Measurements from ENCODE around the gene TBPL1. TPM values are rescaled to one million over a fixed set of nuclear protein-coding genes. Genes with fewer than 3 reads are reported as not detected.
A peak's percentile ranks its signal among the peaks of the same experiment; 100 is the strongest.

The TBPL1 gene
- total and polyA plus RNA-seq, 10 of the 15 experiments (the other 5 are each of a cell fraction or from before 2014, with no cell fraction given): 34.6 to 71.2 (median 43.0) TPM

GRCh38 chr6:133961831-133962230 lies 8.8 kb downstream of the TBPL1 start:
- H3K27me3 ChIP-seq (replicated peaks in 1 of 2; ENCODE audit: control insufficient read depth in 2 of 2, insufficient read depth in 2 of 2, low read length in 1 of 2): no peaks in the 10 kb centered on the region
- no peak overlapping the region for H3K27ac ChIP-seq (ENCODE audit: control insufficient read depth, insufficient read depth)
- TF ChIP-seq ELK1 (IDR thresholded peaks at IDR 0.05; ENCODE audit: low read depth, low read length): no peak
- no peak for TF ChIP-seq IKZF2 (IDR thresholded peaks at IDR 0.05)
- TF ChIP-seq TCF7 (IDR thresholded peaks at IDR 0.05; ENCODE audit: borderline replicate concordance): no peak
- no peak for TF ChIP-seq RAD51 (IDR thresholded peaks at IDR 0.05)
- no peak for TF ChIP-seq HDAC2 (IDR thresholded peaks at IDR 0.05)
- H3K36me3 ChIP-seq (ENCODE audit: control insufficient read depth in 2 of 2, insufficient read depth in 2 of 2, low read length in 1 of 2): no peaks in the 10 kb centered on the region
- no peak overlapping the region for H3K4me3 ChIP-seq
- 91% methylated on average over 7 of the region's 7 CpGs for WGBS (ENCODE audit: insufficient coverage, insufficient replicate concordance, low lambda C conversion rate, missing lambda C conversion rate)
- no peak overlapping the region for H2AFZ ChIP-seq (ENCODE audit: control insufficient read depth, low read depth, low read length)
- in situ Hi-C loops (cut with MboI) (loop anchor here (25.0 kb wide), 1 partner anchor 1475 kb away; no protein-coding TSS in a partner anchor), intact Hi-C loops (cut with micrococcal nuclease; ENCODE audit: unreplicated experiment) (no loop called here)
- peaks cover 79% of the 10 kb centered on the region for H3K79me2 ChIP-seq (ENCODE audit: control insufficient read depth, insufficient read depth, low read length)
- ATAC-seq (no peak), DNase-seq (ENCODE audit: low read depth, low spot score) (no peak), FAIRE-seq (no peak)
- H3K9me3 ChIP-seq (replicated peaks; ENCODE audit: control insufficient read depth, insufficient read depth, low read length): no peaks in the 10 kb centered on the region
- SMC1A ChIA-PET (ENCODE audit: uncharacterized antibody, unreplicated experiment): interaction anchor here (2.0 kb wide), 1 partner anchor 11 kb away, joined by 4 read pairs; no protein-coding TSS in a partner anchor
- no peak overlapping the region for H3K9ac ChIP-seq (ENCODE audit: control insufficient read depth, insufficient read depth, low read length)
- no peaks in the 10 kb centered on the region for H4K20me1 ChIP-seq (ENCODE audit: control insufficient read depth, insufficient read depth)
- no TSS peak for BruUV-seq (replicated peaks)
- RAD21 ChIA-PET (ENCODE audit: unreplicated experiment): no interaction called here
- CTCF ChIA-PET: interaction anchor here (0.8 to 2.5 kb wide), 6 partner anchors 8 to 979 kb away, joined by 3 to 14 read pairs (median 4); no protein-coding TSS in a partner anchor
- POLR2A ChIA-PET: interaction anchor here (0.9 to 1.2 kb wide), 2 partner anchors 8 to 16 kb away, joined by 4 to 7 read pairs; partner anchors contain the start of gene TBPL1
- peaks cover 16% of the 10 kb centered on the region for H3K4me1 ChIP-seq (ENCODE audit: control insufficient read depth, insufficient read depth, low read length)
- H3K4me2 ChIP-seq (ENCODE audit: control insufficient read depth, insufficient read depth): no peak overlapping the region

GRCh38 chr6:133964052-133964451 lies 11.0 kb downstream of the TBPL1 start:
- Histone ChIP-seq H3K79me2 (ENCODE audit: control insufficient read depth, insufficient read depth, low read length) (peaks cover 69% of the 10 kb centered on the region), H3K27me3 (replicated peaks in 1 of 2; ENCODE audit: control insufficient read depth in 2 of 2, insufficient read depth in 2 of 2, low read length in 1 of 2) (no peaks in the 10 kb centered on the region), H3K27ac (ENCODE audit: control insufficient read depth, insufficient read depth) (no peak overlapping the region), H4K20me1 (ENCODE audit: control insufficient read depth, insufficient read depth) (no peaks in the 10 kb centered on the region), H3K36me3 (ENCODE audit: control insufficient read depth in 2 of 2, insufficient read depth in 2 of 2, low read length in 1 of 2) (no peaks in the 10 kb centered on the region), H2AFZ (ENCODE audit: control insufficient read depth, low read depth, low read length) (no peak overlapping the region), H3K9me3 (replicated peaks; ENCODE audit: control insufficient read depth, insufficient read depth, low read length) (no peaks in the 10 kb centered on the region), H3K9ac (ENCODE audit: control insufficient read depth, insufficient read depth, low read length) (no peak overlapping the region), H3K4me1 (ENCODE audit: control insufficient read depth, insufficient read depth, low read length) (peaks cover 14% of the 10 kb centered on the region), H3K4me3 (no peak overlapping the region), H3K4me2 (ENCODE audit: control insufficient read depth, insufficient read depth) (no peak overlapping the region)
- in situ Hi-C loops (cut with MboI) (loop anchor here (25.0 kb wide), 1 partner anchor 1473 kb away; no protein-coding TSS in a partner anchor), intact Hi-C loops (cut with micrococcal nuclease; ENCODE audit: unreplicated experiment) (no loop called here)
- FAIRE-seq (no peak), ATAC-seq (peak; percentile 26), DNase-seq (ENCODE audit: low read depth, low spot score) (no peak)
- WGBS (ENCODE audit: insufficient coverage, insufficient replicate concordance, low lambda C conversion rate, missing lambda C conversion rate): 64% methylated on average over 1 of the region's 1 CpG
- CTCF ChIA-PET: interaction anchor here (1.5 kb wide), 1 partner anchor 48 kb away, joined by 3 read pairs; no protein-coding TSS in a partner anchor
- RAD21 ChIA-PET (ENCODE audit: unreplicated experiment): interaction anchor here (1.1 kb wide), 1 partner anchor 10 kb away, joined by 3 read pairs; no protein-coding TSS in a partner anchor
- POLR2A ChIA-PET: interaction anchor here (0.7 to 1.3 kb wide), 3 partner anchors 9 to 20 kb away, joined by 3 to 4 read pairs (median 3); no protein-coding TSS in a partner anchor
- SMC1A ChIA-PET (ENCODE audit: uncharacterized antibody, unreplicated experiment): interaction anchor here (1.1 to 4.1 kb wide), 2 partner anchors 9 to 27 kb away, joined by 3 to 32 read pairs; no protein-coding TSS in a partner anchor
- BruUV-seq (replicated peaks): no TSS peak
- TF ChIP-seq ZZZ3 (IDR thresholded peaks at IDR 0.05; ENCODE audit: control insufficient read depth, insufficient read length, low read depth) (no peak), ASH2L (IDR thresholded peaks at IDR 0.05; ENCODE audit: borderline replicate concordance, low read depth) (no peak), ZNF274 (IDR thresholded peaks at IDR 0.05; ENCODE audit: insufficient read depth, insufficient read length) (no peak), YBX1 (IDR thresholded peaks at IDR 0.05) (no peak), PKNOX1 (IDR thresholded peaks at IDR 0.05) (peak; percentile 94), ATF2 (IDR thresholded peaks at IDR 0.05; ENCODE audit: low read length) (peak; percentile 34; the same call in 1 of the 2 replicates), NFYB (IDR thresholded peaks at IDR 0.05; ENCODE audit: insufficient read depth, low read depth, low read length) (0 out of 2 replicates have a peak, but pooled peaks have one; percentile 17), RUNX3 (IDR thresholded peaks at IDR 0.05; ENCODE audit: low read length) (peak; percentile 35; the same call in 1 of the 2 replicates), CREB1 (IDR thresholded peaks at IDR 0.05; ENCODE audit: low read depth) (peak; percentile 49; the same call in 1 of the 2 replicates), TCF7 (IDR thresholded peaks at IDR 0.05; ENCODE audit: borderline replicate concordance) (peak; percentile 85), IRF4 (IDR thresholded peaks at IDR 0.05; ENCODE audit: low read depth, low read length) (0 out of 2 replicates have a peak, but pooled peaks have one; percentile 16)
